ENCODE results near the gene PTPN5. TPM values are rescaled to one million over a fixed set of nuclear protein-coding genes. Genes with fewer than 3 reads are reported as not detected.

Gene PTPN5
- polyA plus RNA-seq, 3 donors: not detected

DNA sequence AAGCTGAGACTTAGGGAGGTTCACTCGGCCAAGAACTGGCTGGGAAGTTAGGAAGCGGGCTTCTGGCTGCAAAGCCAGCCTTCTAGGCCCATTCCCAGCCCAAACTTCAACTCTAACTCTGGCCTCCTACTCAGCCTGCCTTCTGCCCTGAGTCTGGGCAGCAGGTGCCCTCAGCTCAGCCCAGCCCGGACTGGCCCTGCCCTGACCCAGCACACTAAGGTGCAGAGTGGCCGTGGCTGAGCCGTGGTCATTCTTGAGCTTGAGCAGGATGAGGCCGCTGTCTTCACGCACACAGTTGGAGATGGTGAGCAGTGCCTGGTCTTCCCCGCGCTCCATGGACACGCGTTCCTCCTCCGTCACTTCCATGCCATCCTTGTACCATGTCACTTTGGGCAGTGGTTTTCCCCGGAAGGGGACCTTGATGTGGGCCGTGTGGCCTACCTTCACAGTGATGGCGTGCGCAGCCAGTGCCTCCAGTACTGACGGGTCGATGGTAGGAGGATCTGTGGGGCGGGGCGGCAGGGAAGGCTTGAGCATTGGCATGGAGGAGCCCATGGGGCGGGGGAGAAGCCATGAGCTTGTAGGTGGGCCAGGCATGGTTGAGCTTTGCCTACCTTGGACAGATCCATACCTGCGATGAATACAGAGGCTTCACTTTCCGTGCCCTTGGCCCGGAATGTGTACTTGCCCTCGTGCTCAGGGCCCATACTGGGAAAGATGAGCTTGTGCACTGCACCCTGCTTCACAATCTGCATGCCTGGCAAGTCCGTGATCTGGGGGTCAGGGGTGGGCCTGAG lies 77.8 kb downstream of the PTPN5 start:
- Histone ChIP-seq H3K9ac (ENCODE audit: insufficient read depth, low read length, poor library complexity, severe bottlenecking) (no peak overlapping the region), H3K4me3 (replicated peaks in 1 of 3; ENCODE audit: low read depth in 2 of 3, low read length in 3 of 3) (no peak overlapping the region), H4K20me1 (ENCODE audit: insufficient read depth, low read length) (no peaks in the 10 kb centered on the region), H3K79me2 (ENCODE audit: insufficient read depth, low read length) (no peaks in the 10 kb centered on the region), H3K9me3 (replicated peaks in 1 of 2; ENCODE audit: control insufficient read depth in 1 of 2, insufficient read depth in 1 of 2, low read length in 2 of 2) (no peaks in the 10 kb centered on the region), H3K36me3 (replicated peaks in 1 of 2; ENCODE audit: control insufficient read depth in 1 of 2, insufficient read depth in 2 of 2, low read length in 2 of 2) (no peaks in the 10 kb centered on the region), H3K4me1 (ENCODE audit: control insufficient read depth in 1 of 2, insufficient read depth in 2 of 2, low read length in 2 of 2) (no peaks in the 10 kb centered on the region), H3K27me3 (ENCODE audit: control insufficient read depth in 2 of 2, insufficient read depth in 2 of 2, low read length in 2 of 2) (no peaks in the 10 kb centered on the region), H2AFZ (ENCODE audit: insufficient read depth, low read depth, low read length, poor library complexity, severe bottlenecking) (no peak overlapping the region), H3K4me2 (replicated peaks; ENCODE audit: extremely low read depth, low read length, poor library complexity, severe bottlenecking) (no peak overlapping the region), H3K27ac (ENCODE audit: low read depth in 1 of 2, low read length in 2 of 2) (no peak overlapping the region)
- no peak for DNase-seq
- intact Hi-C loops (cut with micrococcal nuclease): no loop called here
- TF ChIP-seq, protein P1, sequence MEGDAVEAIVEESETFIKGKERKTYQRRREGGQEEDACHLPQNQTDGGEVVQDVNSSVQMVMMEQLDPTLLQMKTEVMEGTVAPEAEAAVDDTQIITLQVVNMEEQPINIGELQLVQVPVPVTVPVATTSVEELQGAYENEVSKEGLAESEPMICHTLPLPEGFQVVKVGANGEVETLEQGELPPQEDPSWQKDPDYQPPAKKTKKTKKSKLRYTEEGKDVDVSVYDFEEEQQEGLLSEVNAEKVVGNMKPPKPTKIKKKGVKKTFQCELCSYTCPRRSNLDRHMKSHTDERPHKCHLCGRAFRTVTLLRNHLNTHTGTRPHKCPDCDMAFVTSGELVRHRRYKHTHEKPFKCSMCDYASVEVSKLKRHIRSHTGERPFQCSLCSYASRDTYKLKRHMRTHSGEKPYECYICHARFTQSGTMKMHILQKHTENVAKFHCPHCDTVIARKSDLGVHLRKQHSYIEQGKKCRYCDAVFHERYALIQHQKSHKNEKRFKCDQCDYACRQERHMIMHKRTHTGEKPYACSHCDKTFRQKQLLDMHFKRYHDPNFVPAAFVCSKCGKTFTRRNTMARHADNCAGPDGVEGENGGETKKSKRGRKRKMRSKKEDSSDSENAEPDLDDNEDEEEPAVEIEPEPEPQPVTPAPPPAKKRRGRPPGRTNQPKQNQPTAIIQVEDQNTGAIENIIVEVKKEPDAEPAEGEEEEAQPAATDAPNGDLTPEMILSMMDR (IDR thresholded peaks at IDR 0.05): no peak
- H3K27ac Mint-ChIP-seq: peak overlapping the region in 1 of 7 donors; percentile 15
- no peaks in the 10 kb centered on the region for H3K4me1 Mint-ChIP-seq
- H3K36me3 Mint-ChIP-seq: no peaks in the 10 kb centered on the region
- no peak overlapping the region for H3K4me3 Mint-ChIP-seq
- no peaks in the 10 kb centered on the region for H3K9me3 Mint-ChIP-seq
- peaks cover 5 to 9% (median 9%) of the 10 kb centered on the region in 3 donors for H3K27me3 Mint-ChIP-seq (ENCODE audit: low read depth in 3 of 3)
- WGBS (ENCODE audit: insufficient coverage): 91% methylated on average over 24 of the region's 26 CpGs

DNA sequence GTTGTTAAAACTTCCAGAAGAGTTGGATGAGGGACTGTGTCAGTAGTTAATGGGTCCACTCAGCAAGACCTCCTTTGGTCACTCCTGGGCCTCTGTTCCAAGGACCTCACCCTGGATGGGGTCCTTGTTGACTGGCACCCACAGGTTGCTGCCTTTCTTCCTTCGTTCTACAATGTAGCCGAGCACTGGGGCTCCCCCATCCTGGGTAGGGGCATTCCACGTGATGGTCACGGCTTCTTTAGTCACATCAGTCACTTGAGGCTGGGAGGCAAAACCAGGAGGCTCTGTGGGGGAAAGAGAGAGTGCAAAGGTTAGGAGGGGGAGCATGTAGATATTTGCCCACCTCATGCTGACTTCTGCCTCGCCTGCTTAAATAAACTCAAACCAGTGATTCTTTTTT lies 81.1 kb downstream of the PTPN5 start:
- no peak for DNase-seq
- H3K4me2 ChIP-seq (replicated peaks; ENCODE audit: extremely low read depth, low read length, poor library complexity, severe bottlenecking): no peak overlapping the region
- Mint-ChIP-seq H3K4me1 (peaks cover 19% of the 10 kb centered on the region), H3K9me3 (peaks cover 0 to 5% (median 0%) of the 10 kb centered on the region in 7 donors), H3K27me3 (ENCODE audit: low read depth in 3 of 3) (peaks cover 23 to 26% (median 26%) of the 10 kb centered on the region in 3 donors), H3K27ac (peak overlapping the region in 1 of 7 donors; percentile 79), H3K4me3 (no peak overlapping the region), H3K36me3 (no peaks in the 10 kb centered on the region)
- H4K20me1 ChIP-seq (ENCODE audit: insufficient read depth, low read length): no peaks in the 10 kb centered on the region
- H3K4me3 ChIP-seq (replicated peaks in 1 of 3; ENCODE audit: low read depth in 2 of 3, low read length in 3 of 3): no peak overlapping the region
- no peak overlapping the region for H3K27ac ChIP-seq (ENCODE audit: low read depth in 1 of 2, low read length in 2 of 2)
- H2AFZ ChIP-seq (ENCODE audit: insufficient read depth, low read depth, low read length, poor library complexity, severe bottlenecking): no peak overlapping the region
- TF ChIP-seq, protein P1 (IDR thresholded peaks at IDR 0.05): no peak
- intact Hi-C loops (cut with micrococcal nuclease): no loop called here
- WGBS (ENCODE audit: insufficient coverage): 93% methylated on average over 5 of the region's 5 CpGs
- H3K79me2 ChIP-seq (ENCODE audit: insufficient read depth, low read length): no peaks in the 10 kb centered on the region
- no peaks in the 10 kb centered on the region for H3K36me3 ChIP-seq (replicated peaks in 1 of 2; ENCODE audit: control insufficient read depth in 1 of 2, insufficient read depth in 2 of 2, low read length in 2 of 2)
- H3K27me3 ChIP-seq (ENCODE audit: control insufficient read depth in 2 of 2, insufficient read depth in 2 of 2, low read length in 2 of 2): peaks cover 14 to 16% of the 10 kb centered on the region in 2 donors
- no peaks in the 10 kb centered on the region for H3K9me3 ChIP-seq (replicated peaks in 1 of 2; ENCODE audit: control insufficient read depth in 1 of 2, insufficient read depth in 1 of 2, low read length in 2 of 2)
- H3K4me1 ChIP-seq (ENCODE audit: control insufficient read depth in 1 of 2, insufficient read depth in 2 of 2, low read length in 2 of 2): peaks cover 11 to 13% of the 10 kb centered on the region in 2 donors
- no peak overlapping the region for H3K9ac ChIP-seq (ENCODE audit: insufficient read depth, low read length, poor library complexity, severe bottlenecking)
